Retinal pigment epithelial cell (primary cell): ENCODE measurements around the gene SH3PXD2B.

ENCODE experiments used
- DNase-seq: peaks from one replicate; pipeline ENCODE4 v3.0.0-alpha.2; 2010; ENCODE audit warnings: low read depth
- H3K4me3 ChIP-seq: 2 replicates; pipeline ENCODE4 v1.5.1; 2011; ENCODE audit warnings: mild to moderate bottlenecking, low read length, control low read depth, moderate library complexity
- TF ChIP-seq, protein P1 (sequence below): conservative IDR thresholded peaks from 2 replicates; pipeline ENCODE4 v1.5.1; 2011; ENCODE audit warnings: low read depth, low read length, control low read depth, inconsistent platforms

Gene SH3PXD2B

DNA sequence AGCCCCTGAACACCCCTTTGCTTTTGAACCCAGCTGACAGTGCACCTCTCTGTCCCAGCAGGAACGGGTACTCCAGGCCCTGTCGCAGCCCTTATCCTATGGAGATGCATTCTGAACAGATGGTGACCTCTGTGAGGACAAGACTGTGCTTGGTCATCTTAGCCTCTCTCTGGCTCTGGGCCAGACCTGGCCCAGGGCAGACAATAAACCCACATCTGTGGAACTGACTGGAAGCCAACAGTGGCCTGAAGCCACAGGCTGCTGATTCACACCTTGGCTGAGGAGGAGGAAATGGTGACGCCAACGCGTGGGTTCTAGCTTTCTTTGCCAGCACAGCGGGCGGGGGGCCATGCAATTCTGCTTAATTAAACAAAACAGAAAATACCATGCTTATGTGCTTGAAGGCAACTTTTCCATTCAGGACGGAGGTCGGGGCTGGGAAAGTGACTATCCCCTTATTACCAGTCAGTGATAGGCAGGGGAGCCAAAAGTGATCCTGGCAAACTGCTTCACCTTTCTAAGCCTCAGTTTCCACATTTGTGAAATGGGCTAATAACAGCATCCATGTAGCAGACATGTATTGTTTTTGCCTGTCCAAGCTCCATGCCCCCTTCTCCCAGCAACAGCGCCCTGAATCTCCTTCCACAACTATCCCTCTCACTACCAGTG lies 10.8 kb downstream of the SH3PXD2B start:
- DNase-seq, result no peak
- no peak overlapping the region for H3K4me3 ChIP-seq
- TF ChIP-seq, protein P1, sequence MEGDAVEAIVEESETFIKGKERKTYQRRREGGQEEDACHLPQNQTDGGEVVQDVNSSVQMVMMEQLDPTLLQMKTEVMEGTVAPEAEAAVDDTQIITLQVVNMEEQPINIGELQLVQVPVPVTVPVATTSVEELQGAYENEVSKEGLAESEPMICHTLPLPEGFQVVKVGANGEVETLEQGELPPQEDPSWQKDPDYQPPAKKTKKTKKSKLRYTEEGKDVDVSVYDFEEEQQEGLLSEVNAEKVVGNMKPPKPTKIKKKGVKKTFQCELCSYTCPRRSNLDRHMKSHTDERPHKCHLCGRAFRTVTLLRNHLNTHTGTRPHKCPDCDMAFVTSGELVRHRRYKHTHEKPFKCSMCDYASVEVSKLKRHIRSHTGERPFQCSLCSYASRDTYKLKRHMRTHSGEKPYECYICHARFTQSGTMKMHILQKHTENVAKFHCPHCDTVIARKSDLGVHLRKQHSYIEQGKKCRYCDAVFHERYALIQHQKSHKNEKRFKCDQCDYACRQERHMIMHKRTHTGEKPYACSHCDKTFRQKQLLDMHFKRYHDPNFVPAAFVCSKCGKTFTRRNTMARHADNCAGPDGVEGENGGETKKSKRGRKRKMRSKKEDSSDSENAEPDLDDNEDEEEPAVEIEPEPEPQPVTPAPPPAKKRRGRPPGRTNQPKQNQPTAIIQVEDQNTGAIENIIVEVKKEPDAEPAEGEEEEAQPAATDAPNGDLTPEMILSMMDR, result no peak

DNA sequence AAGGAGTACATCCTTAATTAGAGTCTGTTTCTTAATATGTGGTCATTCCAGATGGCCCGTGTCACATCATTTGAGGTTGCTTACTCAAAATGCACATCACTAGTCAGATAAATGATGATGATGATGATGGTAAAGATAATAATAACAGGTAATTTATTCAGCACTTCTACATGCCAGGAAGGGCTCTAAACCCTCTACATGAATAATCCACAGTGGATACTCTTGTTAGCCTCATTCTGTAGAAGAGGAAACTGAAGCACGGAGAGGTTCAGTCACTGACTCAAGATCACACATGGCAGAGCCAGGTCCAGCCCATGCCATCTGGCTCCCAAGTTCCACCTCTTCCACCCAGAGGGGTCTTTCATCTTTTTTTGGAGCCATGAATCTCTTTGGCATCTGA lies 11.7 kb downstream of the SH3PXD2B start:
- no peak for DNase-seq
- TF ChIP-seq, protein P1, result no peak
- no peak overlapping the region for H3K4me3 ChIP-seq

GRCh38 chr5:172441262-172441751 lies 13.0 kb downstream of the SH3PXD2B start:
- TF ChIP-seq, protein P1, result no peak
- no peak for DNase-seq
- no peak overlapping the region for H3K4me3 ChIP-seq

DNA sequence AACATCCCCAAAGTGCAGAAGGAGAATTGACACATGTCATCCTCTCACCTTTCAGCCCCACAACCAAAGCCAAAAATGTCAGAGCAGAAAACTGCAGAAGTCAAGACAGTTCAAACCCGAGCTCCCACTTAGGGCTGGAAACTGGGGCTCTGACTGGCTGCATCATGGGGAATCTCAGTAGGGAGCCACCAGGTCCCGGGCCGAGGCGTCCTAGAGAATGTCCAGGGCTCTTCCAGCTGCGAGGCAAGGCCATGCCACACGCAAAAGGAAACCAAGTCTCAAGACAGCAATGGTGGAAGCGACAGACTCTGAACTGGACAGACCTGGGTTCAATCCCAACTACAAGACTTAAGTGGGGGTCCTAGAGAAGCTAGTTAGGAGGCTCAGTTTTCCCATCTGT lies 13.8 kb downstream of the SH3PXD2B start:
- DNase-seq, result no peak
- no peak overlapping the region for H3K4me3 ChIP-seq
- TF ChIP-seq, protein P1, result no peak

- TF ChIP-seq, protein P1, result no peak
- no peak for DNase-seq
- H3K4me3 ChIP-seq, result no peak overlapping the region
These were observed 14.4 kb downstream of the SH3PXD2B start for GRCh38 chr5:172439785-172440477.

- no peak overlapping the region for H3K4me3 ChIP-seq
- TF ChIP-seq, protein P1, result no peak
- DNase-seq, result no peak
These were observed 16.0 kb downstream of the SH3PXD2B start for GRCh38 chr5:172438319-172438668.
